ENCODE measurements around the gene DDX41.

The DDX41 gene

GRCh38 chr5:177520916-177521513 is 4.3 kb upstream of the DDX41 start:
- no peak overlapping the region for H3K4me3 ChIP-seq (ENCODE audit: low read depth, low read length)
- DNase-seq (ENCODE audit: low read depth, low spot score) = no peak
- CTCF ChIA-PET = interaction anchor here (1.2 to 2.1 kb wide), 3 partner anchors 10 to 20 kb away, joined by 3 to 13 read pairs (median 5); no protein-coding TSS in a partner anchor
- no peak for TF ChIP-seq CTCF (IDR thresholded peaks at IDR 0.05; ENCODE audit: insufficient read depth, low read length, missing control alignments)
- POLR2A ChIA-PET = no interaction called here

- TF ChIP-seq CTCF (IDR thresholded peaks at IDR 0.05; ENCODE audit: insufficient read depth, low read length, missing control alignments) = no peak
- POLR2A ChIA-PET = no interaction called here
- no peak overlapping the region for H3K4me3 ChIP-seq (ENCODE audit: low read depth, low read length)
- DNase-seq (ENCODE audit: low read depth, low spot score) = no peak
- CTCF ChIA-PET = interaction anchor here (1.7 to 2.1 kb wide), 2 partner anchors 10 to 19 kb away, joined by 5 to 13 read pairs; no protein-coding TSS in a partner anchor
Measured at GRCh38 chr5:177520271-177520670, 3.5 kb upstream of the DDX41 start.

- TF ChIP-seq CTCF (IDR thresholded peaks at IDR 0.05; ENCODE audit: insufficient read depth, low read length, missing control alignments) = no peak
- no peak overlapping the region for H3K4me3 ChIP-seq (ENCODE audit: low read depth, low read length)
- ChIA-PET CTCF (interaction anchor here (0.8 to 2.1 kb wide), 4 partner anchors 10 to 19 kb away, joined by 4 to 13 read pairs (median 5); no protein-coding TSS in a partner anchor), POLR2A (no interaction called here)
- no peak for DNase-seq (ENCODE audit: low read depth, low spot score)
Measured at GRCh38 chr5:177519463-177520235, 2.9 kb upstream of the DDX41 start.

- H3K4me3 ChIP-seq (ENCODE audit: low read depth, low read length) = peak overlapping the region; percentile 100
- POLR2A ChIA-PET = interaction anchor here (0.7 to 3.5 kb wide), 3 partner anchors 10 to 77 kb away, joined by 3 to 22 read pairs (median 3); partner anchors contain the start of genes PDLIM7 and TMED9
- no peak for TF ChIP-seq CTCF (IDR thresholded peaks at IDR 0.05; ENCODE audit: insufficient read depth, low read length, missing control alignments)
- DNase-seq (ENCODE audit: low read depth, low spot score) = no peak
- CTCF ChIA-PET = interaction anchor here (0.7 to 5.3 kb wide), 7 partner anchors 10 to 125 kb away, joined by 3 to 105 read pairs (median 5); partner anchors contain the start of gene PDLIM7
Measured at GRCh38 chr5:177515580-177515979, 1.2 kb downstream of the DDX41 start.

- no peak overlapping the region for H3K4me3 ChIP-seq (ENCODE audit: low read depth, low read length)
- no peak for DNase-seq (ENCODE audit: low read depth, low spot score)
- TF ChIP-seq CTCF (IDR thresholded peaks at IDR 0.05; ENCODE audit: insufficient read depth, low read length, missing control alignments) = no peak
- CTCF ChIA-PET = interaction anchor here (5.3 kb wide), 1 partner anchor 14 kb away, joined by 105 read pairs; the partner anchor contains the start of gene PDLIM7
- POLR2A ChIA-PET = interaction anchor here (3.5 kb wide), 1 partner anchor 17 kb away, joined by 22 read pairs; the partner anchor contains the start of gene PDLIM7
Measured at GRCh38 chr5:177514541-177514940, 2.2 kb downstream of the DDX41 start.

GRCh38 chr5:177513500-177513899 is 3.3 kb downstream of the DDX41 start:
- no peak overlapping the region for H3K4me3 ChIP-seq (ENCODE audit: low read depth, low read length)
- TF ChIP-seq CTCF (IDR thresholded peaks at IDR 0.05; ENCODE audit: insufficient read depth, low read length, missing control alignments) = no peak
- DNase-seq (ENCODE audit: low read depth, low spot score) = no peak
- POLR2A ChIA-PET = no interaction called here
- CTCF ChIA-PET = interaction anchor here (5.3 kb wide), 1 partner anchor 13 kb away, joined by 105 read pairs; the partner anchor contains the start of gene PDLIM7

All from AG04449 (cell line).